ENCODE measurements around the gene TMEM131L.

Gene TMEM131L

DNA sequence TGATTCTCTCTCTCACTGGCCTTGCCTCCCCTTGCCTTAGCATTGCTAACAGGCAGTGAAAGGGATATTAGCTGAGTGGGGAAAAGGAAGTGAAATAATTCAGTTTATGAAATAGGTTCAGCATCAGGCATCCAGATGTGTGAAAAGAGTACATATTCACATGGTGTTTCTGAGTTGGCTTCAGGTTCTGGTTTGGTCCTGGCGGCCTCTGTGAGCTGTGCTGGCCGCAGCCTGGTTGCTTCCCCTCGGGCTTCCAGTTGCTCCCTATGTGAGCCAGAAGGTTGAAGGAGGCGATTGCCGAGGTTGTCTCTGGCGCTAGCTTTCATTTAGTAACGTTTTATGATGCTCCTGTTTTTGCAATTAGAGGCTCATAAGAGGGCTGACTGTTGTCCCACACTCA is 118.9 kb downstream of the TMEM131L start:
- peaks cover 87% of the 10 kb centered on the region for H3K36me3 ChIP-seq

DNA sequence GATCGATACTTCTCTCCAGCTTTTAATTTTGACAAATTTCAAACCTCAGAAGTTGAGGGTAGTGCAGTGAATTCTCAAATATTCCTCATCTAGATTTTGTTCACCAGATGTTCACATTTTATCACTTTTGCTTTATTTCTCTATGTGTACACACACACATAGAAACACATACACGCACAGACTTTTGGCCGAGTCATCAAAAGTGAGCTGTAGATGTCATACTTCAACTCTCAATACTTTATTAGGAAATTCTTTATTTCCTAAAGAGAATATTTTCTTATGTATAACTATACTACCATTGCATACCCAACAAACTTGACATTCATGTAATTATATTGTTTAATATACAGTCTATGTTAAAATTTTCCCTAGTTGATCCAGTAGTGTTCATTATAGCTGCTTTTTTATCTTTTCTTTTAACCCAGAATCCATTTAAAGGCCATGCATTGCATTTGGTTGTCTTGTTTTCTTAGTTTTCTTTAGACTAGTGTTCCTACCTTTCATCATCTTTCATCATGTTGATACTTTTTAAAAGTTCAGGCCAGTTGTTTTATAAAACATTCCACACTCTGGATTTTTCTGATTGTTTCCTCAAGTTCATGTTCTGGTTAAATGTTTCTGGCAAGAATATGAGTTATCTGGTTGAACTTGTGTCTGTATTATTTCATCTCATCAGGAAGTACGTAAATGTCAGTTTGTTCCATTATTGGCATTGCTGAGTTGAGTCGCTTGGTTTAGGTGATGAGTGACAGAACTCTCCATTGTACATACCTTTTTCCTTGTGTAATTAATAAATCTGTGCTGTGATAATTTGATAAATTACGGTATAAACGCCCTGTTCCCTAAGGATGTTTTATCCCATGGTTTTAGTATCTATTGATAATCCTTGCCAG is 123.8 kb downstream of the TMEM131L start:
- Histone ChIP-seq H3K4me3 (ENCODE audit: low read depth in 1 of 2, low read length in 1 of 2) (no peak overlapping the region), H3K27me3 (no peaks in the 10 kb centered on the region), H3K4me1 (ENCODE audit: control insufficient read depth in 1 of 2, insufficient read depth in 1 of 2, low read depth in 1 of 2, low read length in 1 of 2) (no peaks in the 10 kb centered on the region), H3K9me3 (no peaks in the 10 kb centered on the region), H3K27ac (no peak overlapping the region), H3K36me3 (peaks cover 94% of the 10 kb centered on the region)
- TF ChIP-seq, protein P1, sequence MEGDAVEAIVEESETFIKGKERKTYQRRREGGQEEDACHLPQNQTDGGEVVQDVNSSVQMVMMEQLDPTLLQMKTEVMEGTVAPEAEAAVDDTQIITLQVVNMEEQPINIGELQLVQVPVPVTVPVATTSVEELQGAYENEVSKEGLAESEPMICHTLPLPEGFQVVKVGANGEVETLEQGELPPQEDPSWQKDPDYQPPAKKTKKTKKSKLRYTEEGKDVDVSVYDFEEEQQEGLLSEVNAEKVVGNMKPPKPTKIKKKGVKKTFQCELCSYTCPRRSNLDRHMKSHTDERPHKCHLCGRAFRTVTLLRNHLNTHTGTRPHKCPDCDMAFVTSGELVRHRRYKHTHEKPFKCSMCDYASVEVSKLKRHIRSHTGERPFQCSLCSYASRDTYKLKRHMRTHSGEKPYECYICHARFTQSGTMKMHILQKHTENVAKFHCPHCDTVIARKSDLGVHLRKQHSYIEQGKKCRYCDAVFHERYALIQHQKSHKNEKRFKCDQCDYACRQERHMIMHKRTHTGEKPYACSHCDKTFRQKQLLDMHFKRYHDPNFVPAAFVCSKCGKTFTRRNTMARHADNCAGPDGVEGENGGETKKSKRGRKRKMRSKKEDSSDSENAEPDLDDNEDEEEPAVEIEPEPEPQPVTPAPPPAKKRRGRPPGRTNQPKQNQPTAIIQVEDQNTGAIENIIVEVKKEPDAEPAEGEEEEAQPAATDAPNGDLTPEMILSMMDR (IDR thresholded peaks at IDR 0.05) = no peak

More for the DNA sequence above, 118.9 kb downstream of the TMEM131L start:
- TF ChIP-seq, protein P1 (IDR thresholded peaks at IDR 0.05) = no peak
- Histone ChIP-seq H3K27ac (peak overlapping the region; percentile 14), H3K27me3 (no peaks in the 10 kb centered on the region), H3K9me3 (no peaks in the 10 kb centered on the region), H3K4me3 (ENCODE audit: low read depth in 1 of 2, low read length in 1 of 2) (no peak overlapping the region), H3K4me1 (ENCODE audit: control insufficient read depth in 1 of 2, insufficient read depth in 1 of 2, low read depth in 1 of 2, low read length in 1 of 2) (no peaks in the 10 kb centered on the region)

DNA sequence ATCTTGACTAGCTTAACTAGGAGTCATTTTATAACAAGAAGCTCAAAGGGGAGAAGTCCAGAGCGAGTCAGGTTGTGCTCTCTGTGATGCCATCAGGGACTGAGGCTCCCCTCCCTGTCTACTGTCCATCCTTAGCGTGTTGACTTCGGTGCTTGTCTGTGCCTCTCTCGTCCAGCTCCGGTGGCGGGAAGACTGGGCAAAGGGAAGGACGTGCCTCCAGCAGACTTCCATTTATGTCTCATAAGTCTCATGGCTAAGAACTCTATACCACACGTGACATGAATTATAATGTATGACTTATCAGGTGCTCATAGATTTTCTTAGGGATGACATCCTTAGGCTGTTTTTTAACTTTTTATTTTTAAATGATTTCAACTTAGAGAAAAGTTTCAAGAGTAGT is 125.3 kb downstream of the TMEM131L start:
- Histone ChIP-seq H3K36me3 (peaks cover 95% of the 10 kb centered on the region), H3K27ac (no peak overlapping the region), H3K27me3 (no peaks in the 10 kb centered on the region), H3K9me3 (no peaks in the 10 kb centered on the region), H3K4me1 (ENCODE audit: control insufficient read depth in 1 of 2, insufficient read depth in 1 of 2, low read depth in 1 of 2, low read length in 1 of 2) (no peaks in the 10 kb centered on the region), H3K4me3 (ENCODE audit: low read depth in 1 of 2, low read length in 1 of 2) (no peak overlapping the region)
- TF ChIP-seq, protein P1 (IDR thresholded peaks at IDR 0.05) = no peak

DNA sequence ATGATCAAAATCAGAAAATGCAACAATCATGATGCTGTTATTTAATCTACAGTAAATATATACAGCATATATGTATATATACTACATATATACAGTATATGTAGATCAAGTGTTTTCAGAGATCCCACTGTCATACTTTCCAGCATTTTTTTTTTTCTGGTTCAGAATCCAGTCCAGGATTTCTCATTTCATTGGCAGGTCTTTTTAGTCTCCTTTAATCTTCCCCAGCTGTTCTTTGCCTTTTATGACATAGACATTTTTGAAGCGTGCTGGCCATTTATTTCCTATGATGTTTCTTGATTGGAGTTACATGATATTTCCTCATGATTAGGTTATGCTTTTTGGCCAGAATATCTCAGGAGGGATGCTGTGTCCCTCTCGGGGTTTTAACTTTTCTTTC is 125.9 kb downstream of the TMEM131L start:
- TF ChIP-seq, protein P1 (IDR thresholded peaks at IDR 0.05) = no peak
- Histone ChIP-seq H3K9me3 (no peaks in the 10 kb centered on the region), H3K4me3 (ENCODE audit: low read depth in 1 of 2, low read length in 1 of 2) (no peak overlapping the region), H3K4me1 (ENCODE audit: control insufficient read depth in 1 of 2, insufficient read depth in 1 of 2, low read depth in 1 of 2, low read length in 1 of 2) (no peaks in the 10 kb centered on the region), H3K27me3 (no peaks in the 10 kb centered on the region), H3K36me3 (peaks cover 97% of the 10 kb centered on the region), H3K27ac (no peak overlapping the region)

DNA sequence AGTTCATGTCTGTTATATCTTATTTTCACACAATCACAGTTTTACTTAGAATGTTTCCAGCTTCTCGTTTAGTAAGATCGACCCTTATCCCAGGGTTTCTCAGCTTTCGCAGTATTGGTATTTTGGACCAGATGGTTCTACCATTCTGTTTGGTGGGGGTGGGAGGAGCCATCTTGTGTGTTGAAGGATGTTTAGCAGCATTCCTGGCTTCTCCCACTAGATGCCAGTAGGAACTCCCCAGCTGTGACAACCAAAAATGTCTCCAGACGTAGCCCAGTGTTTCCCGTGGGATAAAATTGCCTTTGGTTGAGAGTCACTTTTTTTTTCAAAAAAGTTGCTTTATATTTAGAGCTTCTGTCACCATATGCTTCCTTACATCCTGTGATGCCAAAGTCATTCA is 127.0 kb downstream of the TMEM131L start:
- Histone ChIP-seq H3K27ac (no peak overlapping the region), H3K4me3 (ENCODE audit: low read depth in 1 of 2, low read length in 1 of 2) (no peak overlapping the region), H3K9me3 (no peaks in the 10 kb centered on the region), H3K36me3 (peaks cover 100% of the 10 kb centered on the region), H3K27me3 (no peaks in the 10 kb centered on the region), H3K4me1 (ENCODE audit: control insufficient read depth in 1 of 2, insufficient read depth in 1 of 2, low read depth in 1 of 2, low read length in 1 of 2) (no peaks in the 10 kb centered on the region)
- TF ChIP-seq, protein P1 (IDR thresholded peaks at IDR 0.05) = no peak
